Keratinocyte (primary cell): ENCODE measurements around the gene NIM1K. TPM values are rescaled to one million over a fixed set of nuclear protein-coding genes. Genes with fewer than 3 reads are reported as not detected.
A peak's percentile ranks its signal among the peaks of the same experiment; 100 is the strongest.

Experiments used
- DNase-seq: peaks from one replicate; pipeline ENCODE4 v3.0.0-alpha.2; 2011; ENCODE audit warnings: low read depth, missing footprints, low spot score
- FAIRE-seq: peaks from 2 replicates; lab custom pipeline; 2011; peaks lifted over from hg19 to GRCh38; lab: Jason Lieb, UNC
- H2AFZ ChIP-seq: 2 replicates; pipeline ENCODE4 v1.6.0; 2012; ENCODE audit warnings: low read length, control low read depth, inconsistent platforms; ENCODE audit not compliant: control insufficient read depth
- H3K27ac ChIP-seq: 2 replicates; pipeline ENCODE4 v1.5.1; 2011; ENCODE audit warnings: low read length; ENCODE audit not compliant: control insufficient read depth, insufficient read depth
- H3K27me3 ChIP-seq: 3 replicates; pipeline ENCODE4 v1.6.0; 2011; ENCODE audit warnings: low read length; ENCODE audit not compliant: control insufficient read depth, insufficient read depth; ENCODE audit errors: extremely low read depth
- H3K36me3 ChIP-seq, 2 experiments: 2 replicates in 1 of 2; 3 replicates in 1 of 2; pipeline ENCODE4 v1.5.1; 2011; ENCODE audit warnings: low read length in 2 of 2, mild to moderate bottlenecking in 1 of 2; ENCODE audit not compliant: control insufficient read depth in 2 of 2, insufficient read depth in 2 of 2; ENCODE audit errors: extremely low read depth in 1 of 2
- H3K4me1 ChIP-seq: 3 replicates; pipeline ENCODE4 v1.5.1; 2011; ENCODE audit warnings: low read length; ENCODE audit not compliant: control insufficient read depth, insufficient read depth; ENCODE audit errors: extremely low read depth
- H3K4me2 ChIP-seq: 3 replicates; pipeline ENCODE4 v1.6.0; 2011; ENCODE audit warnings: low read depth, low read length; ENCODE audit not compliant: control insufficient read depth, insufficient read depth; ENCODE audit errors: extremely low read depth
- H3K4me3 ChIP-seq, 3 experiments: fragments of 200-600 bp in 1 of 3; sonication (generic) in 1 of 3; 2 replicates in 2 of 3; 3 replicates in 1 of 3; pipeline ENCODE4 v1.5.1; 2011 to 2016; ENCODE audit warnings: low read length in 3 of 3, mild to moderate bottlenecking in 3 of 3, control low read depth in 2 of 3, inconsistent platforms in 1 of 3, low read depth in 1 of 3, mixed read lengths in 1 of 3, mixed run types in 1 of 3, moderate library complexity in 1 of 3; ENCODE audit not compliant: control insufficient read depth in 2 of 3, insufficient read depth in 2 of 3; ENCODE audit errors: extremely low read depth in 1 of 3
- H3K79me2 ChIP-seq: 2 replicates; pipeline ENCODE4 v1.6.0; 2012; ENCODE audit warnings: low read length; ENCODE audit not compliant: control insufficient read depth, insufficient read depth
- H3K9ac ChIP-seq: 3 replicates; pipeline ENCODE4 v1.6.0; 2011; ENCODE audit warnings: low read length; ENCODE audit not compliant: control insufficient read depth, insufficient read depth; ENCODE audit errors: extremely low read depth
- H3K9me1 ChIP-seq: 3 replicates; pipeline ENCODE4 v1.6.0; 2011; ENCODE audit warnings: low read length; ENCODE audit not compliant: control insufficient read depth, insufficient read depth; ENCODE audit errors: extremely low read depth
- H3K9me3 ChIP-seq: 2 replicates; pipeline ENCODE4 v1.5.1; 2012; ENCODE audit warnings: low read depth, low read length; ENCODE audit not compliant: control insufficient read depth
- H4K20me1 ChIP-seq: 3 replicates; pipeline ENCODE4 v1.6.0; 2011; ENCODE audit warnings: low read length; ENCODE audit not compliant: control insufficient read depth, insufficient read depth; ENCODE audit errors: extremely low read depth
- CTCF ChIP-seq, 3 experiments: IDR thresholded peaks in 1 of 3; conservative IDR thresholded peaks in 1 of 3; optimal IDR thresholded peaks in 1 of 3; 2 replicates in 2 of 3; 3 replicates in 1 of 3; pipeline versions ENCODE3 to v1.5.1; 2011; ENCODE audit warnings: low read length in 3 of 3, mild to moderate bottlenecking in 3 of 3, moderate library complexity in 2 of 3, control low read depth in 1 of 3, inconsistent platforms in 1 of 3; ENCODE audit not compliant: insufficient read depth in 2 of 3; ENCODE audit errors: extremely low read depth in 1 of 3
- EZH2 ChIP-seq: IDR thresholded peaks from one replicate; pipeline ENCODE4 v1.6.1; 2012; ENCODE audit warnings: inconsistent platforms, mild to moderate bottlenecking, low read length, moderate library complexity
- dilution Hi-C: fragments of 300-500 bp; cut with MboI; formaldehyde crosslinking; loops from one replicate; pipeline ENCODE4 v1.7.0; 2020; ENCODE audit warnings: low sequenced_read_pairs; ENCODE audit not compliant: extremely low pct_ligation_motif_present
- polyA plus RNA-seq, 5 experiments: library from polyadenylated mRNA; depleted of rRNA in 3 of 5; stranded (reverse) in 3 of 5; stranded (forward) in 1 of 5; unstranded in 1 of 5; fragments of >200 nt; gene quantifications; 1 replicate in 1 of 5; 2 replicates in 3 of 5; 3 replicates in 1 of 5; pipeline versions ENCODE4 v1.2.1 to v1.2.3, GENCODE V29; 2011 to 2012; ENCODE audit warnings: missing spikeins in 2 of 5, low read depth in 1 of 5, low replicate concordance in 1 of 5

Gene NIM1K
- polyA plus RNA-seq, 1 donor (not counting 4 experiments of a cell fraction or from before 2014, with no cell fraction given) = 0.07 TPM

DNA sequence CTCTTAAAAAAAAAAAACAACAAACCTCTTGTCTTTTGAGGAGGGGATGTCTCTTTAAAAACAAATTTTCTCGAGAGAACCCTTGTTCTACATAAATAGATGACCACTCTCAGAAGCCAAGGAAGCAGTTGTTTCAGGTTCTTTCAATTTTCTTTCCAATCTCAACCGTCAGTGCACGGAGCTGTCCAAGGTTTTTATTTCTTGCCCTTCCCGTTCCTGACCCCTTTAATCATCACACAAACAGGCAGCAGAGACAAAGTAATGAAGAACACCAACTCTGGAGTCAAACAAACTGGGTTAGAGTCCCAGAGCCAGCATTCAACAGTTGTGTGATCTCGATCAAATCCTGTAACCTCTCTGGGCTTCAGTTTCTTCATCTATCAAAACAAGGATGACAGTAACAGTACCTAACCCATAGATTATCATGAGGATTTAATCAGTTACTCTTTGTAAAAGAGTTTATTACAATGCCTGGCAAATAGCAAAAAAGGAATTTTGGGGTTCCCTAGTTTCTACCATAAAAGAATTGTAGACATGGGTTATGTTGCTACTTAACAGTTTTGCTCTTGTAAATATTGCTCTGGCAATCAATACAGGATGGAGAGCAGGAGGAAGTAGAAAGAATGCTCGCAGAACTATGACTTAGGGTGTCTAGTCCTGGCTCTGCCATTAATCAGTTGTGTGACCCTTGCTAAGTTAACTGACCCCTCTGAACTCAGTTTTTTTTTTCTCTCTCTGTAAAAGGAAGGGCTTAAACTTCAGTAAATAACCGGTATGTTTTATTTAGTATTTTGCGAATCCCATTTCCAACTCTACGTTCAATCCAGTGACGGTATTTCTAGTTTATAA, 1.0 kb upstream of the NIM1K start:
- Histone ChIP-seq H3K4me1 (peaks cover 11% of the 10 kb centered on the region), H3K27me3 (peaks cover 15% of the 10 kb centered on the region), H3K9ac (no peak overlapping the region), H2AFZ (no peak overlapping the region), H3K4me2 (no peak overlapping the region), H3K79me2 (no peaks in the 10 kb centered on the region), H3K9me3 (no peaks in the 10 kb centered on the region), H3K9me1 (no peaks in the 10 kb centered on the region), H4K20me1 (no peaks in the 10 kb centered on the region), H3K36me3 (no peaks in the 10 kb centered on the region), H3K27ac (no peak overlapping the region), H3K4me3 (no peak overlapping the region)
- peak; percentile 46 for FAIRE-seq
- peak; percentile 34 for TF ChIP-seq EZH2
- TF ChIP-seq CTCF (optimal IDR thresholded peaks at IDR 0.05 in 1 of 3, IDR thresholded peaks at IDR 0.05 in 1 of 3, conservative IDR thresholded peaks at IDR 0.05 in 1 of 3; ENCODE audit: extremely low read depth in 1 of 3, insufficient read depth in 2 of 3, low read length in 3 of 3) = no peak
- DNase-seq = no peak
- dilution Hi-C loops = no loop called here

DNA sequence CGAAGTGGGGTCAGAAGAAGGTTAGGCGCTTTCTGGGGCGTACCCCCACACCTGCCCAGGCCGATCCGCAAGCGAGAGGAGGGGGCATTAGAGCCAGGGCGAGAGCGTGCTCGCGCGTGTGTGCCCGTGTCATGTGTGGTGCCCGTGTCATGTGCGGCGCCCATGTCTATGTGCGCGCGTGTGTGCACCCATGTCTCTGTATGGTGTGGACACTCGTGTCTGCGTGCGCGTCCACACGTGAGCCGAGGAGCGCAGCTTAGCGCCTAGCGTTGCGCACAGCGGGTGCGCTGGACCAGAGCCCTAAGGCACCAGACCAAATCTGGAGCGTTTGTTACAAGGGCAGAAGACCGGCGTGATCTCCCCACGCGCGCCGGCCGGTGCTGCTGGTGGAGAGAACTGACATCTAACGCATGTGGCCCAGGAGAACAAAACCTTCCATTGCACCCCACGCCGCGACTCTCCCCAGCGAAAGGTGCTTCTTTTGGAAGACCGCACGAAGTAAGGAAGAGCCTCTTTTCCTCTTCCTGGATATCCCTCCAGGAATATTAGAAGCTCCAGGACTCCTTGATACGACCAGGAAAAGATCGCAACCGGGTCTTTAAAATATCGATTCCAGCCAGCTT, 644 bp downstream of the NIM1K start:
- dilution Hi-C loops = no loop called here
- FAIRE-seq = no peak
- TF ChIP-seq EZH2 (no peak), CTCF (optimal IDR thresholded peaks at IDR 0.05 in 1 of 3, IDR thresholded peaks at IDR 0.05 in 1 of 3, conservative IDR thresholded peaks at IDR 0.05 in 1 of 3; ENCODE audit: extremely low read depth in 1 of 3, insufficient read depth in 2 of 3, low read length in 3 of 3) (no peak)

More for the DNA sequence above, 644 bp downstream of the NIM1K start:
- Histone ChIP-seq H3K79me2 (no peaks in the 10 kb centered on the region), H4K20me1 (no peaks in the 10 kb centered on the region), H3K27ac (no peak overlapping the region), H3K27me3 (peaks cover 15% of the 10 kb centered on the region), H3K36me3 (no peaks in the 10 kb centered on the region), H3K4me2 (peak overlapping the region; percentile 91), H3K9me1 (no peaks in the 10 kb centered on the region), H3K4me1 (peaks cover 15% of the 10 kb centered on the region), H3K4me3 (peak overlapping the region; percentile 30 to 65 (median 43)), H2AFZ (peak overlapping the region; percentile 25), H3K9ac (peak overlapping the region; percentile 61), H3K9me3 (no peaks in the 10 kb centered on the region)
- no peak for DNase-seq
